Panc1 (cell line): Measurements from ENCODE around the gene SERPIND1. TPM values are rescaled to one million over a fixed set of nuclear protein-coding genes. Genes with fewer than 3 reads are reported as not detected.

Experiments used
- ATAC-seq: fragments of 200-7000 bp; cut with Tn5 transposase; 2 replicates; pipeline ENCODE4 v1.9.1; 2020; ENCODE audit warnings: mild to moderate bottlenecking, moderate library complexity
- BruUV-seq: library from RNA; stranded (reverse); fragments of 400-500 nt; replicated peaks from 2 replicates; lab custom pipeline; 2021; lab: Mats Ljungman, UMichigan
- CTCF ChIA-PET: fragments of 300-600 bp; sonication (Branson Sonifier 250); formaldehyde crosslinking; loops from one replicate; lab custom pipeline; 2022; ENCODE audit warnings: antibody characterized with exemption; lab: Charles Lee
- POLR2A ChIA-PET: fragments of 300-600 bp; sonication (Branson Sonifier 250); formaldehyde crosslinking; loops from one replicate; lab custom pipeline; 2022; ENCODE audit warnings: antibody characterized with exemption; lab: Charles Lee
- DNase-seq: peaks from one replicate; pipeline ENCODE4 v3.0.0-alpha.2; 2010; ENCODE audit warnings: low read depth, low spot score
- H3K27ac ChIP-seq: 2 replicates; pipeline ENCODE4 v1.5.1; 2011; ENCODE audit warnings: mild to moderate bottlenecking, low read length, inconsistent platforms
- H3K27me3 ChIP-seq: fragments of 200-500 bp; sonication (Bioruptor generic); 2 replicates; pipeline ENCODE4 v1.6.0; 2014; ENCODE audit warnings: low read length, inconsistent platforms; ENCODE audit not compliant: control insufficient read depth, insufficient read depth
- H3K36me3 ChIP-seq: fragments of 200-500 bp; sonication (Bioruptor generic); 2 replicates; pipeline ENCODE4 v1.5.1; 2014; ENCODE audit warnings: inconsistent platforms, mild to moderate bottlenecking, low read length, moderate library complexity; ENCODE audit not compliant: control insufficient read depth, insufficient read depth
- H3K4me1 ChIP-seq: 2 replicates; pipeline ENCODE4 v1.5.1; 2011; ENCODE audit warnings: inconsistent platforms, mild to moderate bottlenecking, low read length, moderate library complexity; ENCODE audit not compliant: control insufficient read depth, insufficient read depth
- H3K4me3 ChIP-seq, 2 experiments: 2 replicates each; pipeline ENCODE4 v1.5.1; 2011 to 2012; ENCODE audit warnings: low read depth in 2 of 2, low read length in 2 of 2, mild to moderate bottlenecking in 2 of 2, inconsistent platforms in 1 of 2, moderate library complexity in 1 of 2
- H3K9me3 ChIP-seq: fragments of 200-500 bp; sonication (Bioruptor generic); 2 replicates; pipeline ENCODE4 v1.5.1; 2014; ENCODE audit warnings: low read depth, mild to moderate bottlenecking, inconsistent platforms, low read length, moderate library complexity; ENCODE audit not compliant: control insufficient read depth, insufficient read depth
- CTCF ChIP-seq: fragments of 450-650 bp; IDR thresholded peaks from 2 replicates; pipeline ENCODE4 v1.5.1; 2017; ENCODE audit warnings: mild to moderate bottlenecking
- POLR2AphosphoS5 ChIP-seq: IDR thresholded peaks from 2 replicates; pipeline ENCODE4 v1.6.1; 2012; ENCODE audit warnings: mild to moderate bottlenecking, low read depth, low read length, moderate library complexity
- REST ChIP-seq, 2 experiments: IDR thresholded peaks; 2 replicates each; pipeline ENCODE4 v1.6.1; 2011 to 2012; ENCODE audit warnings: low read depth in 2 of 2, control low read depth in 1 of 2, low read length in 1 of 2, mild to moderate bottlenecking in 1 of 2, moderate library complexity in 1 of 2; ENCODE audit not compliant: insufficient read depth in 1 of 2
- SIN3A ChIP-seq: IDR thresholded peaks from 2 replicates; pipeline ENCODE4 v1.6.1; 2012; ENCODE audit warnings: low read depth, mild to moderate bottlenecking, low read length, moderate library complexity, borderline replicate concordance; ENCODE audit not compliant: insufficient read depth
- TCF7L2 ChIP-seq: IDR thresholded peaks from 2 replicates; pipeline ENCODE4 v1.6.1; 2011; ENCODE audit warnings: mild to moderate bottlenecking, low read depth, low read length, inconsistent platforms
- in situ Hi-C: cut with HindIII; loops from 2 replicates; pipeline ENCODE4 v1.10.0; 2016; ENCODE audit warnings: low sequenced_read_pairs, low pct_unique_long_range_greater_than_20kb
- intact Hi-C: fragments of 100-400 bp; cut with micrococcal nuclease; formaldehyde crosslinking; loops from one replicate; pipeline ENCODE4 v1.10.0; 2022; ENCODE audit not compliant: unreplicated experiment
- total RNA-seq: library from RNA; stranded (reverse); gene quantifications from one replicate; pipeline ENCODE4 v1.2.1, GENCODE V29; 2021; ENCODE audit not compliant: unreplicated experiment

SERPIND1 gene
- total RNA-seq, 1 experiment from 2014 or later = 0.18 TPM

GRCh38 chr22:20761536-20761935 is 12.4 kb upstream of the SERPIND1 start:
- H3K9me3 ChIP-seq = no peaks in the 10 kb centered on the region
- DNase-seq (no peak), ATAC-seq (no peak)
- no peak overlapping the region for H3K27ac ChIP-seq
- BruUV-seq = no TSS peak
- intact Hi-C loops (no loop called here), in situ Hi-C loops (no loop called here)
- TF ChIP-seq REST (IDR thresholded peaks at IDR 0.05; ENCODE audit: insufficient read depth in 1 of 2, low read depth in 2 of 2, low read length in 1 of 2) (no peak), TCF7L2 (no peak), POLR2AphosphoS5 (no peak), CTCF (no peak), SIN3A (no peak)
- no peak overlapping the region for H3K4me3 ChIP-seq
- no peaks in the 10 kb centered on the region; the same call in 1 of the 2 replicates for H3K36me3 ChIP-seq
- ChIA-PET CTCF (no interaction called here), POLR2A (no interaction called here)
- H3K4me1 ChIP-seq = no peaks in the 10 kb centered on the region
- no peaks in the 10 kb centered on the region for H3K27me3 ChIP-seq

GRCh38 chr22:20762233-20762796 is 11.6 kb upstream of the SERPIND1 start:
- intact Hi-C loops = no loop called here
- DNase-seq (no peak), ATAC-seq (no peak)
- H3K36me3 ChIP-seq = no peaks in the 10 kb centered on the region; the same call in 1 of the 2 replicates
- TF ChIP-seq TCF7L2 (no peak), POLR2AphosphoS5 (no peak), REST (IDR thresholded peaks at IDR 0.05; ENCODE audit: insufficient read depth in 1 of 2, low read depth in 2 of 2, low read length in 1 of 2) (no peak), SIN3A (no peak)
- no peak overlapping the region for H3K27ac ChIP-seq
- H3K27me3 ChIP-seq = no peaks in the 10 kb centered on the region
- POLR2A ChIA-PET = no interaction called here
- H3K4me1 ChIP-seq = no peaks in the 10 kb centered on the region
- CTCF ChIA-PET = no interaction called here
- in situ Hi-C loops = no loop called here
- no peak overlapping the region for H3K4me3 ChIP-seq
- no TSS peak for BruUV-seq
- no peaks in the 10 kb centered on the region for H3K9me3 ChIP-seq
